ENCODE results near the gene CETP. TPM values are rescaled to one million over a fixed set of nuclear protein-coding genes. Genes with fewer than 3 reads are reported as not detected.

CETP gene
- total RNA-seq, 1 donor = not detected

DNA sequence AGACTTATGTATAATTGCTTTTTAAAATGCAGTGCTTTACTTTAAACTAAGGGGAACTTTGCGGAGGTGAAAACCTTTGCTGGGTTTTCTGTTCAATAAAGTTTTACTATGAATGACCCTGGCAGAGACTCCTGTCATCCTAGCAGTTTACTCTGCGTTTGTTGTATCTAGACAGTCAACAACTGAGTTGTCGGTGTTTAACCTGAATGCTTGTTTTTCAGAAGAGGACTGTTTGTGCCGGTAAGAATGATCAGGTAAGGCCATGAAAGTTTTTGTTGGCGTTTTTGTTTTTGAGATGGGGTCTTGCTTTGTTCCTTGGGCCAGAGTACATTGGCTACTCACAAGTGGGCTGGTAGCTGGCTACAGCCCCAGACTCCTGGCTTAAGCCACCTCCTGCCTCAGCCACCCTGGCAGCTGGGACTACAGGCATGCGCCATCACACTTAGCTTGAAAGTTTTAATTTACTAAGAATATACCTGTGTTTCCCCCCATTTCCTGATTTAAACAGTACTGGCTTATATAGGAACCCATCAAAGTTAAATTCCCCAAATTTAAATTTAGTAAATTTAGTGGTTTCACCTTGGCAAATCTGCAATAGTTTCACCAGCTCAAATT lies 17.9 kb upstream of the CETP start:
- no peak overlapping the region for H3K4me3 ChIP-seq (ENCODE audit: low read depth, low read length)
- TF ChIP-seq, protein P1, sequence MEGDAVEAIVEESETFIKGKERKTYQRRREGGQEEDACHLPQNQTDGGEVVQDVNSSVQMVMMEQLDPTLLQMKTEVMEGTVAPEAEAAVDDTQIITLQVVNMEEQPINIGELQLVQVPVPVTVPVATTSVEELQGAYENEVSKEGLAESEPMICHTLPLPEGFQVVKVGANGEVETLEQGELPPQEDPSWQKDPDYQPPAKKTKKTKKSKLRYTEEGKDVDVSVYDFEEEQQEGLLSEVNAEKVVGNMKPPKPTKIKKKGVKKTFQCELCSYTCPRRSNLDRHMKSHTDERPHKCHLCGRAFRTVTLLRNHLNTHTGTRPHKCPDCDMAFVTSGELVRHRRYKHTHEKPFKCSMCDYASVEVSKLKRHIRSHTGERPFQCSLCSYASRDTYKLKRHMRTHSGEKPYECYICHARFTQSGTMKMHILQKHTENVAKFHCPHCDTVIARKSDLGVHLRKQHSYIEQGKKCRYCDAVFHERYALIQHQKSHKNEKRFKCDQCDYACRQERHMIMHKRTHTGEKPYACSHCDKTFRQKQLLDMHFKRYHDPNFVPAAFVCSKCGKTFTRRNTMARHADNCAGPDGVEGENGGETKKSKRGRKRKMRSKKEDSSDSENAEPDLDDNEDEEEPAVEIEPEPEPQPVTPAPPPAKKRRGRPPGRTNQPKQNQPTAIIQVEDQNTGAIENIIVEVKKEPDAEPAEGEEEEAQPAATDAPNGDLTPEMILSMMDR (IDR thresholded peaks at IDR 0.05; ENCODE audit: insufficient read depth, low read depth, low read length) = no peak
- DNase-seq (ENCODE audit: low read depth) = no peak

DNA sequence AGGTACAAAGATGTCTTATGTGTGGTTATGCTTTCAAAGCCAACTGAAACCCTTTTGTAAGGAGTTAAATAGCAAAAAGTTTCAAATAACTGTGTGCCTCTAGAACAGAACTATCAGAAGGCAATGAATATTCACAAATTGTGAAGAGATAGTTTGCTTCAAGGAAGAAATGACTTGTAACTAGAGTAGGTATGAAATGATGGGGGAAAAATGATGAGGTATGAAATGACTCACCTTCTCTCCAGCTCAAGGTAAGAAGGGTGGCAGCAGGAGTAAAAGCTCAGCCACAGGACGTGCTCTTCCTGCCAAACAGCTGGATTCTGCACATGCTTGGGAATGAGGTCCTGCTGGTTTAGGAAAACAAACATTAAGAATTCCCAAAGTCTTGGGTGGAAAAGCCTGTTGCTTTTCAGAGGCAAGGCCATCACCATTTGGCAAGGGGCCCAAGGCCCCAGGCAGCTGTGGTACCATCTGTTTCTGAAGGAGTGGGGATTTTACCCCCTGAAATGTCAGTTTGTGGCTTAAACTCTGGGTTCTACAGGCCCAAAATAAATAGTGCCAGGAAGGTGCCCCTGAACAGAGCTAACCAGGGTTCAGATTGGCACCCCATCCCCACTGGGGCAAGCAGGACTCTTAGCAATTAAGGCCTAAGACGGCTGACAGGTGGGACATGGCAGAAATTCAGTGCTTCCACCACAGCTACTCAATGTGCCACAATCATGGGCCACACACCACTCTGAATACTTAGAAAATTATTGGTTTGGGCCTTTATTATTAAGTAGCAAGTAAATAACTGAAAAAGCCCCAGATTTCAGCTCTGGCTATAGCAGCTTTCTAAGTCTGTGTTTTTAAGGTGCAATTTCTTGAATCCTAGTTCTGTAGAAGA lies 16.6 kb upstream of the CETP start:
- DNase-seq (ENCODE audit: low read depth) = no peak
- H3K4me3 ChIP-seq (ENCODE audit: low read depth, low read length) = no peak overlapping the region
- TF ChIP-seq, protein P1 (IDR thresholded peaks at IDR 0.05; ENCODE audit: insufficient read depth, low read depth, low read length) = no peak

DNA sequence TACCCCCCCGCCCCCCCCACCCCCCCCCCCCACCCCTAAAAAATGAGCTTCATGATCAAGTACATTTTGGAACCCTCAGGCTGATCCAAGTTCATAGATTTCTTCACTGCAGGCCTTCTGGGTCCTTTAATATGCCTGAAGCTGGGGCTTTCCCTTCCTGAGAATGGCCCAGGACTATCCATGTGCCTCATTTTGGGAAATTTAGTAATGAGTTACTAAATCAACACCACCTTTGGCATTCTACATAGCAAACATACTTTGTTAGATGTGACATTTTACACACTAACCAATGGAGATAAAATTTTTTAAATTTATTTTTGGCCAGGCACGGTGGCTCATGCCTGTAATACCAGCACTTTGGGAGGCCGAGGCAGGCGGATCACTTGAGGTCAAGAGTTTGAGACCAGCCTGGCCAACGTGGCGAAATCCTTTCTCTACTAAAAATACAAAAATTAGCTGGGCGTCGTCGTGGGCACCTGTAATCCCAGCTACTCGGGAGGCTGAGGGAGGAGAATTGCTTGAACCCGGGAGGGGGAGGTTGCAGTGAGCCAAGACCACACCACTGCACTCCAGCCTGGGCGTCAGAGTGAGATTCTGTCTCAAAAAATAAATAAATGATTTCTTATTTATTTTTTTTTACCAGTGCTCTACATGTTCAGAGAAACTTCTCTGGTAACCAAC lies 15.8 kb upstream of the CETP start:
- no peak for DNase-seq (ENCODE audit: low read depth)
- TF ChIP-seq, protein P1 (IDR thresholded peaks at IDR 0.05; ENCODE audit: insufficient read depth, low read depth, low read length) = no peak
- H3K4me3 ChIP-seq (ENCODE audit: low read depth, low read length) = no peak overlapping the region

DNA sequence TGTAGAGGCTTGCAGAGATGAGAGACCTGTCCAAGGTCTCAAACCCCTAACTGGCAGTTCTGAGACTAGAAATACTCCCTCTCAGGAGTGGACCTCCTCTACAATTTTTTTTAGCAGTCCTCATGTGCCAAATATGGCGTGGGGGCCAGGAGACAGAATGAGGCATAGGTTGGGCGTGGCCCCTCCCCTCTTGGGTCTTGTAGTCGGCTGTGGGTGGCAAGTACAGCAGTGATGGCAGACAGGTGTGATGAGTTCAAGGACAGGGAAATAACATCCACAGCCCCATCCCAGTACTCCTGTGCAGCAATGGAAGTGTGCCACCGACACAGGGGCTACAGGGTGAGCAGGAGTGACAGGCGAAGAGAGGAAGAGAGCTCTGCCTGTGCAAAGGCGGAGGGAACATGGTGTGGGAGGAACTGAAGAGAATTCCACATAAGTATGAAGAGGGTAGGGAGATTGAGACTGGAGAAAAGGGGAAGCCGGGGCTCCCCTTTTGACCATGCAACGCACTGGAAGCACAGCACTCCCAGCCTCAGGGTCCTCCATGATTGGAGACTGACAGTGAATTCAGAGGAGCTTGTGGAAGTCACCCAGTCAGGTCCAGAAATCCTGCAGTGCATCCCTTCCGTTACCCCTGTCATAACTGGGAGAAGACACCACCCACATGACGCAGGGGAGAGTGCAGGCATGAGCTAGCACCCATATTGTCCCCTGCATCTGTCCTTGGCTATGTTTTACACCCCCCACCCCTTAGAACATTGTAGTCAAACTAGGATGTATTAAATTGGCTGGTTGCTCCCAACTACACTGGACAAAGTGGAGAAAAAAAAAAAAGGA lies 14.8 kb upstream of the CETP start:
- no peak for DNase-seq (ENCODE audit: low read depth)
- TF ChIP-seq, protein P1 (IDR thresholded peaks at IDR 0.05; ENCODE audit: insufficient read depth, low read depth, low read length) = no peak
- no peak overlapping the region for H3K4me3 ChIP-seq (ENCODE audit: low read depth, low read length)

DNA sequence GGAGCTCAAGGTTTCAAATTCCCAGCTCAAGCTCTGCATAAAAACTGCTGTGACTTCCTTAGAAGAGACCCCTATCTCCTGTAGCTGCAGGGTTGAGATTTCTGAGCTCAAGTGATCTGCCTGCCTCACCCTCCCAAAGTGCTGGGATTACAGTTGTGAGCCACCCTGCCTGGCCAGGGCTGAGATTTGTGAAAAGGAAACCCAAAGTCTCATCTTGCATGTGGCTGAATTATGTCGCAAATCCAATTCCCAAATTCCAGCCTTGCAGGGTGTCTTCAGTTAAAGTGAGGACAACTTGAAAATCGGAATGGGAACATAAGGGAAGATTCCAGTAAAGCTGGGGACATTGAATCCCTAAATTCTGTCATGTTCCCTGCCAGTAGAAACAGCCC lies 14.2 kb upstream of the CETP start:
- TF ChIP-seq, protein P1 (IDR thresholded peaks at IDR 0.05; ENCODE audit: insufficient read depth, low read depth, low read length) = no peak

DNA sequence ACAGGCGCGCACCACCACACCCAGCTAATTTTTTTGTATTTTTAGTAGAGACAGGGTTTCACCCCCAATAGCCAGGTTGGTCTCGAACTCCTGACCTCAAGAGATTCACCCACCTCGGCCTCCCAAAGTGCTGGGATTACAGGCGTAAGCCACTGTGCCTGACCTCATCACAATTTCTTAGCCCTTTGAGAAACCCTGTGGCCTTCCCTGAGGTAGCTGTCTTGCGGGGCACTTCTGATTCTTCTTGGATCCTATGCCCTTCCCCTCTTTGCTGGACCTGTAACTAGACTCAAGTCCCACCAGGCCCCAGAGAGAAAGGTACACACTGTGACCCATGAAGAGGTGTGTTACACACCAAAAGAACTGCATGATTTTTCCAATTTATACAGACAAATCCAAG lies 13.5 kb upstream of the CETP start:
- TF ChIP-seq, protein P1 (IDR thresholded peaks at IDR 0.05; ENCODE audit: insufficient read depth, low read depth, low read length) = no peak
- no peak overlapping the region for H3K4me3 ChIP-seq (ENCODE audit: low read depth, low read length)
- no peak for DNase-seq (ENCODE audit: low read depth)

More for the DNA sequence above, 14.2 kb upstream of the CETP start:
- no peak for DNase-seq (ENCODE audit: low read depth)
- no peak overlapping the region for H3K4me3 ChIP-seq (ENCODE audit: low read depth, low read length)

All from fibroblast of villous mesenchyme (primary cell).